GM12878 (cell line): ENCODE data around the gene POFUT1. TPM values are rescaled to one million over a fixed set of nuclear protein-coding genes. Genes with fewer than 3 reads are reported as not detected.

ENCODE experiments used
- ATAC-seq: fragments of 200-7000 bp; cut with Tn5 transposase; 3 replicates; pipeline ENCODE4 v1.9.1; 2020; ENCODE audit warnings: mild to moderate bottlenecking, moderate library complexity
- BruUV-seq: library from RNA; stranded (reverse); fragments of 400-500 nt; replicated peaks from 2 replicates; lab custom pipeline; 2021; lab: Mats Ljungman, UMichigan
- CTCF ChIA-PET: fragments of 300-600 bp; sonication (Branson Sonifier 250); formaldehyde crosslinking; extraction: SDS; loops from one replicate; lab custom pipeline; 2021; ENCODE audit warnings: inconsistent platforms; lab: Yijun Ruan, JAX
- POLR2A ChIA-PET: fragments of 350-600 bp; formaldehyde crosslinking; extraction: SDS; loops from one replicate; lab custom pipeline; 2021; ENCODE audit warnings: inconsistent platforms; lab: Charles Lee
- RAD21 ChIA-PET: fragments of 300-600 bp; sonication (Branson Sonifier 250); formaldehyde crosslinking; loops from one replicate; lab custom pipeline; 2023; ENCODE audit warnings: antibody characterized with exemption; ENCODE audit not compliant: unreplicated experiment; lab: Charles Lee
- SMC1A ChIA-PET: fragments of 300-600 bp; sonication (Branson Sonifier 250); formaldehyde crosslinking; loops from one replicate; lab custom pipeline; 2023; ENCODE audit not compliant: unreplicated experiment, uncharacterized antibody; lab: Charles Lee
- DNase-seq: peaks from one replicate; pipeline ENCODE4 v3.0.0-alpha.2; 2011; ENCODE audit warnings: low read depth, low spot score
- FAIRE-seq: peaks from 3 replicates; lab custom pipeline; 2011; peaks lifted over from hg19 to GRCh38; lab: Jason Lieb, UNC
- H2AFZ ChIP-seq: 2 replicates; pipeline ENCODE4 v1.6.0; 2011; ENCODE audit warnings: low read depth, low read length, control low read depth; ENCODE audit not compliant: control insufficient read depth
- H3K27ac ChIP-seq: 2 replicates; pipeline ENCODE4 v1.5.1; 2011; ENCODE audit warnings: control low read depth; ENCODE audit not compliant: control insufficient read depth, insufficient read depth
- H3K27me3 ChIP-seq, 2 experiments: replicated peaks in 1 of 2; 2 replicates each; pipeline versions ENCODE4 v1.6.0 to v1.6.1; 2011; ENCODE audit warnings: low read length in 1 of 2; ENCODE audit not compliant: control insufficient read depth in 2 of 2, insufficient read depth in 2 of 2
- H3K36me3 ChIP-seq, 2 experiments: 2 replicates each; pipeline ENCODE4 v1.5.1; 2011; ENCODE audit warnings: low read length in 1 of 2; ENCODE audit not compliant: control insufficient read depth in 2 of 2, insufficient read depth in 2 of 2
- H3K4me1 ChIP-seq: 2 replicates; pipeline ENCODE4 v1.6.1; 2011; ENCODE audit warnings: mild to moderate bottlenecking, low read length, moderate library complexity, mixed read lengths; ENCODE audit not compliant: control insufficient read depth, insufficient read depth
- H3K4me2 ChIP-seq: 2 replicates; pipeline ENCODE4 v1.6.0; 2011; ENCODE audit warnings: control low read depth; ENCODE audit not compliant: control insufficient read depth, insufficient read depth
- H3K4me3 ChIP-seq: fragments of 200-600 bp; sonication (generic); 2 replicates; pipeline ENCODE4 v1.5.1; 2016
- H3K79me2 ChIP-seq: 2 replicates; pipeline ENCODE4 v1.6.0; 2011; ENCODE audit warnings: low read length; ENCODE audit not compliant: control insufficient read depth, insufficient read depth
- H3K9ac ChIP-seq: 2 replicates; pipeline ENCODE4 v1.8.0; 2011; ENCODE audit warnings: low read length, control low read depth, mixed read lengths; ENCODE audit not compliant: control insufficient read depth, insufficient read depth
- H3K9me3 ChIP-seq: replicated peaks from 3 replicates; pipeline ENCODE4 v1.5.1; 2011; ENCODE audit warnings: mild to moderate bottlenecking, low read length; ENCODE audit not compliant: control insufficient read depth, insufficient read depth
- H4K20me1 ChIP-seq: 2 replicates; pipeline ENCODE4 v1.6.0; 2011; ENCODE audit not compliant: control insufficient read depth, insufficient read depth
- POLR2A ChIP-seq: IDR thresholded peaks from 2 replicates; pipeline ENCODE4 v1.6.1; 2011; ENCODE audit warnings: low read depth, mild to moderate bottlenecking, low read length
- WGBS: methylation state at CpG from one replicate; pipeline ENCODE4 v1.1.6; 2016; ENCODE audit warnings: low lambda C conversion rate; ENCODE audit not compliant: insufficient replicate concordance, insufficient coverage; ENCODE audit errors: missing lambda C conversion rate; 5-methylcytosine and 5-hydroxymethylcytosine counted together
- in situ Hi-C: fragments of 300-500 bp; cut with MboI; formaldehyde crosslinking; loops from 9 replicates; pipeline ENCODE4 v1.14.3; 2018; ENCODE audit warnings: mixed read lengths
- intact Hi-C: fragments of 100-400 bp; cut with micrococcal nuclease; formaldehyde crosslinking; loops from one replicate; pipeline ENCODE4 v1.14.2; 2022; ENCODE audit not compliant: unreplicated experiment
- polyA plus RNA-seq, 11 experiments: library from polyadenylated mRNA; depleted of rRNA in 4 of 11; unstranded in 6 of 11; stranded (reverse) in 5 of 11; fragments of >200 nt; fragmentation: Nextera tagmentation in 4 of 11; fragmentation: Illumina TruSeq in 1 of 11; extraction: Ambion mirVana in 4 of 11; extraction: Trizol in 1 of 11; gene quantifications; 1 replicate in 1 of 11; 2 replicates in 10 of 11; pipeline versions ENCODE4 v1.2.1 to v1.2.3, GENCODE V29; 2011 to 2016; ENCODE audit warnings: inconsistent platforms in 2 of 11, missing spikeins in 2 of 11, low read depth in 1 of 11
- total RNA-seq, 4 experiments: library from RNA; depleted of rRNA in 3 of 4; stranded (reverse); fragments of >200 nt in 3 of 4; fragmentation: Illumina TruSeq in 1 of 4; extraction: Trizol in 1 of 4; gene quantifications; 2 replicates each; pipeline versions ENCODE4 v1.2.1 to v1.2.3, GENCODE V29; 2013 to 2021
- TF ChIP-seq, protein P1 (sequence below): IDR thresholded peaks from 2 replicates; pipeline ENCODE4 v1.6.1; 2011; ENCODE audit warnings: borderline replicate concordance, low read depth, mild to moderate bottlenecking, moderate library complexity, low read length; ENCODE audit not compliant: insufficient read depth, poor library complexity, severe bottlenecking
- TF ChIP-seq, protein P2 (sequence below): IDR thresholded peaks from 2 replicates; pipeline ENCODE4 v1.6.1; 2012; ENCODE audit warnings: improper control_type of control experiment, low read depth, low read length; ENCODE audit not compliant: insufficient replicate concordance

The POFUT1 gene
- total and polyA plus RNA-seq, 10 of the 15 experiments (the other 5 are each of a cell fraction or from before 2014, with no cell fraction given), result 2.6 to 33.4 (median 23.1) TPM

DNA sequence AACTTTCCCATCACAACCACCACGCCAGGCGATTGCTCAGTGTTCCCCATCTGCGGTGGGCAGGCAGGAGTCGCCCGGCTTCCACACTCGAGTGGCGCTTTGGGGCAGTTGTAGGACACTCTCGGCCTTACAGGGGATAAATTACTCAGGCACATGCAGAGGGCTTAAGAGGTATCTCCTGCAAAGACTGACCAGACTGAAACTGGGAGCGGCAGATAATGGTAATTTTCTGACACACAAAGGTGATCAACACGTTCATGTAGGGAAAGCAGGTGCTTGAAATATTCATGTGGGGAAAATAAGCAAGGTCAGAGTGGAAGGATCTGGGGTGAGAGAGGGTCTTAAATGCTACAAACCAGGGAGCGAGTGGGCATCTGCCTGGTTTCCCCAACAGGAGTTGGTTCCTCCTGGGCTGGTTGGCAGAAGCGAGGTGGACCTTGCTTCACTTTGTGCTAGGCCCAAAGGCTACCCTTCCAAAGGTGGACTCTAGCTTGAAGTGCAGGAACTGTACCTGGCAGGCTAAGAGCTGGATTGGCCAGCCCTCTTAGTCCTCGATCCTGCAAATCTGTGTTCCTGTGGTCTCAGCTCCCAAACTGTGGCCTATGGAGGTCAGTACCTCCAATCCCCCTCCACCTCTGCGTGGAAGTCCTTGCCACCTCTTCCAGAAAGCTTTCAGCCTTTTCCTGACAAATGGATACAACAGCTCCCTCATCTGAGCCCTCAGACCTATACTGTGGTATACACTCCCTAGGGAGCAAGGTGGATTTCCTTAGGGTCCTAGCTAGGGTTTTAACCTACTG lies 16.9 kb upstream of the POFUT1 start:
- intact Hi-C loops, result no loop called here
- 41% methylated on average over 14 of the region's 14 CpGs for WGBS
- BruUV-seq, result no TSS peak
- Histone ChIP-seq H3K9ac (no peak overlapping the region), H3K4me1 (no peaks in the 10 kb centered on the region), H3K4me2 (peak overlapping the region; percentile 66; the same call in 1 of the 2 replicates), H2AFZ (no peak overlapping the region), H4K20me1 (no peaks in the 10 kb centered on the region; the same call in 1 of the 2 replicates), H3K36me3 (peaks cover 8 to 20% of the 10 kb centered on the region in 2 experiments), H3K27ac (no peak overlapping the region), H3K4me3 (no peak overlapping the region), H3K27me3 (no peaks in the 10 kb centered on the region), H3K9me3 (no peaks in the 10 kb centered on the region), H3K79me2 (no peaks in the 10 kb centered on the region)
- TF ChIP-seq, protein P1, sequence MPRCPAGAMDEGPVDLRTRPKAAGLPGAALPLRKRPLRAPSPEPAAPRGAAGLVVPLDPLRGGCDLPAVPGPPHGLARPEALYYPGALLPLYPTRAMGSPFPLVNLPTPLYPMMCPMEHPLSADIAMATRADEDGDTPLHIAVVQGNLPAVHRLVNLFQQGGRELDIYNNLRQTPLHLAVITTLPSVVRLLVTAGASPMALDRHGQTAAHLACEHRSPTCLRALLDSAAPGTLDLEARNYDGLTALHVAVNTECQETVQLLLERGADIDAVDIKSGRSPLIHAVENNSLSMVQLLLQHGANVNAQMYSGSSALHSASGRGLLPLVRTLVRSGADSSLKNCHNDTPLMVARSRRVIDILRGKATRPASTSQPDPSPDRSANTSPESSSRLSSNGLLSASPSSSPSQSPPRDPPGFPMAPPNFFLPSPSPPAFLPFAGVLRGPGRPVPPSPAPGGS, result peak; percentile 29
- TF ChIP-seq POLR2A, result peak; percentile 10; the same call in 1 of the 2 replicates
- TF ChIP-seq, protein P2, sequence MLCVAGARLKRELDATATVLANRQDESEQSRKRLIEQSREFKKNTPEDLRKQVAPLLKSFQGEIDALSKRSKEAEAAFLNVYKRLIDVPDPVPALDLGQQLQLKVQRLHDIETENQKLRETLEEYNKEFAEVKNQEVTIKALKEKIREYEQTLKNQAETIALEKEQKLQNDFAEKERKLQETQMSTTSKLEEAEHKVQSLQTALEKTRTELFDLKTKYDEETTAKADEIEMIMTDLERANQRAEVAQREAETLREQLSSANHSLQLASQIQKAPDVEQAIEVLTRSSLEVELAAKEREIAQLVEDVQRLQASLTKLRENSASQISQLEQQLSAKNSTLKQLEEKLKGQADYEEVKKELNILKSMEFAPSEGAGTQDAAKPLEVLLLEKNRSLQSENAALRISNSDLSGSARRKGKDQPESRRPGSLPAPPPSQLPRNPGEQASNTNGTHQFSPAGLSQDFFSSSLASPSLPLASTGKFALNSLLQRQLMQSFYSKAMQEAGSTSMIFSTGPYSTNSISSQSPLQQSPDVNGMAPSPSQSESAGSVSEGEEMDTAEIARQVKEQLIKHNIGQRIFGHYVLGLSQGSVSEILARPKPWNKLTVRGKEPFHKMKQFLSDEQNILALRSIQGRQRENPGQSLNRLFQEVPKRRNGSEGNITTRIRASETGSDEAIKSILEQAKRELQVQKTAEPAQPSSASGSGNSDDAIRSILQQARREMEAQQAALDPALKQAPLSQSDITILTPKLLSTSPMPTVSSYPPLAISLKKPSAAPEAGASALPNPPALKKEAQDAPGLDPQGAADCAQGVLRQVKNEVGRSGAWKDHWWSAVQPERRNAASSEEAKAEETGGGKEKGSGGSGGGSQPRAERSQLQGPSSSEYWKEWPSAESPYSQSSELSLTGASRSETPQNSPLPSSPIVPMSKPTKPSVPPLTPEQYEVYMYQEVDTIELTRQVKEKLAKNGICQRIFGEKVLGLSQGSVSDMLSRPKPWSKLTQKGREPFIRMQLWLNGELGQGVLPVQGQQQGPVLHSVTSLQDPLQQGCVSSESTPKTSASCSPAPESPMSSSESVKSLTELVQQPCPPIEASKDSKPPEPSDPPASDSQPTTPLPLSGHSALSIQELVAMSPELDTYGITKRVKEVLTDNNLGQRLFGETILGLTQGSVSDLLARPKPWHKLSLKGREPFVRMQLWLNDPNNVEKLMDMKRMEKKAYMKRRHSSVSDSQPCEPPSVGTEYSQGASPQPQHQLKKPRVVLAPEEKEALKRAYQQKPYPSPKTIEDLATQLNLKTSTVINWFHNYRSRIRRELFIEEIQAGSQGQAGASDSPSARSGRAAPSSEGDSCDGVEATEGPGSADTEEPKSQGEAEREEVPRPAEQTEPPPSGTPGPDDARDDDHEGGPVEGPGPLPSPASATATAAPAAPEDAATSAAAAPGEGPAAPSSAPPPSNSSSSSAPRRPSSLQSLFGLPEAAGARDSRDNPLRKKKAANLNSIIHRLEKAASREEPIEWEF, result no peak
- no peak for DNase-seq
- ChIA-PET CTCF (no interaction called here), SMC1A (interaction anchor here (1.4 kb wide), 1 partner anchor 11 kb away, joined by 5 read pairs; no protein-coding TSS in a partner anchor), POLR2A (interaction anchor here (0.6 kb wide), 1 partner anchor 329 kb away, joined by 5 read pairs; no protein-coding TSS in a partner anchor), RAD21 (no interaction called here)
- in situ Hi-C loops, result no loop called here
- ATAC-seq, result peak; percentile 11; the same call in 2 of the 3 replicates
- FAIRE-seq, result no peak
